ENCODE results near the gene IFI44.

The IFI44 gene

GRCh38 chr1:78687914-78688313 is 38.3 kb downstream of the IFI44 start:
- H3K4me3 ChIP-seq (replicated peaks; ENCODE audit: low read depth, low read length) = no peak overlapping the region
- DNase-seq (ENCODE audit: extremely low read depth, low read depth) = no peak
- TF ChIP-seq, protein P1, sequence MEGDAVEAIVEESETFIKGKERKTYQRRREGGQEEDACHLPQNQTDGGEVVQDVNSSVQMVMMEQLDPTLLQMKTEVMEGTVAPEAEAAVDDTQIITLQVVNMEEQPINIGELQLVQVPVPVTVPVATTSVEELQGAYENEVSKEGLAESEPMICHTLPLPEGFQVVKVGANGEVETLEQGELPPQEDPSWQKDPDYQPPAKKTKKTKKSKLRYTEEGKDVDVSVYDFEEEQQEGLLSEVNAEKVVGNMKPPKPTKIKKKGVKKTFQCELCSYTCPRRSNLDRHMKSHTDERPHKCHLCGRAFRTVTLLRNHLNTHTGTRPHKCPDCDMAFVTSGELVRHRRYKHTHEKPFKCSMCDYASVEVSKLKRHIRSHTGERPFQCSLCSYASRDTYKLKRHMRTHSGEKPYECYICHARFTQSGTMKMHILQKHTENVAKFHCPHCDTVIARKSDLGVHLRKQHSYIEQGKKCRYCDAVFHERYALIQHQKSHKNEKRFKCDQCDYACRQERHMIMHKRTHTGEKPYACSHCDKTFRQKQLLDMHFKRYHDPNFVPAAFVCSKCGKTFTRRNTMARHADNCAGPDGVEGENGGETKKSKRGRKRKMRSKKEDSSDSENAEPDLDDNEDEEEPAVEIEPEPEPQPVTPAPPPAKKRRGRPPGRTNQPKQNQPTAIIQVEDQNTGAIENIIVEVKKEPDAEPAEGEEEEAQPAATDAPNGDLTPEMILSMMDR (IDR thresholded peaks at IDR 0.05; ENCODE audit: low read depth, low read length, missing control alignments) = no peak

- no peak for DNase-seq (ENCODE audit: extremely low read depth, low read depth)
- no peak overlapping the region for H3K4me3 ChIP-seq (replicated peaks; ENCODE audit: low read depth, low read length)
These were observed 39.1 kb downstream of the IFI44 start for GRCh38 chr1:78688697-78689096.

GRCh38 chr1:78690516-78690915 is 40.9 kb downstream of the IFI44 start:
- no peak for DNase-seq (ENCODE audit: extremely low read depth, low read depth)
- no peak overlapping the region for H3K4me3 ChIP-seq (replicated peaks; ENCODE audit: low read depth, low read length)
- TF ChIP-seq, protein P1 (IDR thresholded peaks at IDR 0.05; ENCODE audit: low read depth, low read length, missing control alignments) = no peak

More at GRCh38 chr1:78688697-78689096, 39.1 kb downstream of the IFI44 start:
- TF ChIP-seq, protein P1 (IDR thresholded peaks at IDR 0.05; ENCODE audit: low read depth, low read length, missing control alignments) = no peak

GRCh38 chr1:78691995-78692747 is 42.5 kb downstream of the IFI44 start:
- no peak overlapping the region for H3K4me3 ChIP-seq (replicated peaks; ENCODE audit: low read depth, low read length)
- no peak for DNase-seq (ENCODE audit: extremely low read depth, low read depth)

GRCh38 chr1:78699813-78700212 is 50.2 kb downstream of the IFI44 start:
- H3K4me3 ChIP-seq (replicated peaks; ENCODE audit: low read depth, low read length) = no peak overlapping the region
- DNase-seq (ENCODE audit: extremely low read depth, low read depth) = no peak
- TF ChIP-seq, protein P1 (IDR thresholded peaks at IDR 0.05; ENCODE audit: low read depth, low read length, missing control alignments) = no peak

More at GRCh38 chr1:78691995-78692747, 42.5 kb downstream of the IFI44 start:
- TF ChIP-seq, protein P1 (IDR thresholded peaks at IDR 0.05; ENCODE audit: low read depth, low read length, missing control alignments) = no peak

DNA sequence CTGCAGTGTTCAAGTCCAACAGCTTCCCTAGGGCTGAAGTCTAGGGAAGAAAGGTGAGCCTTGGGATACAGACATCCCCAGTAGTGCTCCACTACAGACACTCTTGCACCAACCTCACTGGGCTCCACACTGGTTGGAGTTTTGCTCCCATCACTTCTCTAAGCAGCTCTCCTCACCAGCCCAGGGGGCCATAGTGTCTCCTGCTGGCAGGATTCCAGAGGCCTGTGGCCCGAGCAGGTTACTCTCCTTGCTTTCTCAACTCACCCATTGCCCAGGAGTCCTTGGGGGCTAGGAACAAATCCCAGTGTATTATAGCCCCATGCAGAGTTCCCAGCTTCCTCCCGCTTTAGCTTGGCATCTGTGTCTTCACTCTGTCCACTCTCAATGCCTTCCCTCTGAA is 52.8 kb downstream of the IFI44 start:
- TF ChIP-seq, protein P1 (IDR thresholded peaks at IDR 0.05; ENCODE audit: low read depth, low read length, missing control alignments) = no peak
- no peak overlapping the region for H3K4me3 ChIP-seq (replicated peaks; ENCODE audit: low read depth, low read length)
- DNase-seq (ENCODE audit: extremely low read depth, low read depth) = no peak
